ENCODE results near the gene NR3C2. TPM values are rescaled to one million over a fixed set of nuclear protein-coding genes. Genes with fewer than 3 reads are reported as not detected.

NR3C2 gene
- total and polyA plus RNA-seq, 12 donors: 2.2 to 28.6 (median 23.3) TPM

DNA sequence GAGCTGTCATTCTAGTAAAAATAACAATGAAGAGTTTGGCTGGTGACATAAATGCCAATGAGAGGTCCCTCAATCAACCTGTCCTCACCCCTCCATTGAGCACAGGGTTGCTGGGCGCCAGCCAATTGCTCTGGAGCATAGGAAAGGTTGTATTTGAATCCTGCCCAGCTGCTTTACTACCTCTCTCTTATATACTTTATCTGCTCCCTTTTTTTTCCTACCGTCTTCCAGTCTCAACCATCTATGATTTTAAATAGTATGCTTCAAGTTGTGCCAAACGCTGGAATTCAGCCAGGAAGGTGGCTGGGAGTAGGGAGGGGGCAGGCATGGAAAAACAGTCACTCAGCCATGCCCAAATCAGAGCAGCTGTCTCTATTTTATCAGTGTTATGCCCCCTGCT, 153.8 kb downstream of the NR3C2 start:
- WGBS, 2 donors: 26 to 35% methylated on average over 3 of the region's 3 CpGs
- H3K27me3 ChIP-seq: no peaks in the 10 kb centered on the region
- H3K4me3 ChIP-seq: no peak overlapping the region
- no peaks in the 10 kb centered on the region for H3K36me3 ChIP-seq
- peaks cover 0 to 65% (median 46%) of the 10 kb centered on the region in 9 donors for H3K4me1 ChIP-seq
- peak overlapping the region in 1 of 10 donors; percentile 32 for H3K27ac ChIP-seq
- no peaks in the 10 kb centered on the region for H3K9me3 ChIP-seq
- intact Hi-C loops (cut with DNase I): loop anchor here in 5 of 10 donors (5.0 to 10.0 kb wide), 3 partner anchors 154 to 746 kb away; partner anchors contain the start of gene NR3C2 (in 5 of the 5)
- peak; percentile 38 to 60 for DNase-seq
- TF ChIP-seq, protein P1, sequence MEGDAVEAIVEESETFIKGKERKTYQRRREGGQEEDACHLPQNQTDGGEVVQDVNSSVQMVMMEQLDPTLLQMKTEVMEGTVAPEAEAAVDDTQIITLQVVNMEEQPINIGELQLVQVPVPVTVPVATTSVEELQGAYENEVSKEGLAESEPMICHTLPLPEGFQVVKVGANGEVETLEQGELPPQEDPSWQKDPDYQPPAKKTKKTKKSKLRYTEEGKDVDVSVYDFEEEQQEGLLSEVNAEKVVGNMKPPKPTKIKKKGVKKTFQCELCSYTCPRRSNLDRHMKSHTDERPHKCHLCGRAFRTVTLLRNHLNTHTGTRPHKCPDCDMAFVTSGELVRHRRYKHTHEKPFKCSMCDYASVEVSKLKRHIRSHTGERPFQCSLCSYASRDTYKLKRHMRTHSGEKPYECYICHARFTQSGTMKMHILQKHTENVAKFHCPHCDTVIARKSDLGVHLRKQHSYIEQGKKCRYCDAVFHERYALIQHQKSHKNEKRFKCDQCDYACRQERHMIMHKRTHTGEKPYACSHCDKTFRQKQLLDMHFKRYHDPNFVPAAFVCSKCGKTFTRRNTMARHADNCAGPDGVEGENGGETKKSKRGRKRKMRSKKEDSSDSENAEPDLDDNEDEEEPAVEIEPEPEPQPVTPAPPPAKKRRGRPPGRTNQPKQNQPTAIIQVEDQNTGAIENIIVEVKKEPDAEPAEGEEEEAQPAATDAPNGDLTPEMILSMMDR (IDR thresholded peaks at IDR 0.05): no peak
- ATAC-seq: peak in 7 of 8 donors; percentile 36 to 90 (median 66)

DNA sequence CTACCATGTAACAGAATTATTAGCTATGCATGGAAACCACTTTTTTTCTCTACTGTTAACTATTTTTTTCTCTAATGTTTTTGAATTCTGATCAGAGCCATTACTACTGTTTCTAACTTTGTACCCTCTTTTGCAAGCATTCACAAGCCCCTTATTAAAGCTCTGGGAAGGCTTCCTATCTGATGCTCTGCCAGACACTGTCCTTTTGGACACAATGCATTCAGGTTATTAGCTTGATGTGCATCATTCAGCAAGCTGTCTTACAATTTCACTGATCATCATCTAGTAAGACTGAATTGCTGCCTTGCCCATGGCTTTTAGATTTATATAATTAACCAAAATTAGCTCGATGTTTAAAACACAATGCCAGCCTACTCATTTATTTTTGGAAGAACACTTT, 155.1 kb downstream of the NR3C2 start:
- Histone ChIP-seq H3K4me1 (peaks cover 0 to 79% (median 55%) of the 10 kb centered on the region in 9 donors), H3K27me3 (no peaks in the 10 kb centered on the region), H3K27ac (no peak overlapping the region), H3K9me3 (no peaks in the 10 kb centered on the region), H3K36me3 (no peaks in the 10 kb centered on the region), H3K4me3 (no peak overlapping the region)
- ATAC-seq (no peak), DNase-seq (no peak)
- WGBS, 2 donors: 39 to 47% methylated on average over 1 of the region's 1 CpG
- intact Hi-C loops (cut with DNase I): loop anchor here in 5 of 10 donors (5.0 to 10.0 kb wide), 3 partner anchors 155 to 748 kb away; partner anchors contain the start of gene NR3C2 (in 5 of the 5)
- TF ChIP-seq, protein P1 (IDR thresholded peaks at IDR 0.05): no peak

DNA sequence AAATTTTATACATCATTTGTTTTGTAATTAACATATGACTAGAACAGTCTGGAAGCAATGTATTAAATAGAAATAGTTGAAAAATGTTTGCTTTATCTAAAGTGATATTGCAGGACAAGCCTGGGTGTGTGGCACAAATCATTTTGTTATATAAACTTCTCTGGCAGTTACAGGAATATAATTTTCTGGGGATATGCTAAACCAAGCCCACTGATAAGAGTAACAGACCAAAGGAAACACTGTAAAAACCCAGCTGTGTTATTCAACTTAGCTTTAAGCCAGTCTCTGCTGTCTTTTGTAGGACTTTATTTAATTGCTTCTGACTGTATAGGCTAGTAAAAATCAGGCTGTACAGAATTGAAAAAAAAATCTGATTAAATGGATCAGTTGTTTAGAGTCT, 156.2 kb downstream of the NR3C2 start:
- no peak for DNase-seq
- Histone ChIP-seq H3K27ac (peak overlapping the region in 2 of 10 donors; percentile 8 to 9), H3K27me3 (no peaks in the 10 kb centered on the region), H3K4me1 (peaks cover 0 to 82% (median 55%) of the 10 kb centered on the region in 9 donors), H3K9me3 (no peaks in the 10 kb centered on the region), H3K4me3 (no peak overlapping the region), H3K36me3 (no peaks in the 10 kb centered on the region)
- intact Hi-C loops (cut with DNase I): loop anchor here in 5 of 10 donors (5.0 to 10.0 kb wide), 3 partner anchors 156 to 749 kb away; partner anchors contain the start of gene NR3C2 (in 5 of the 5)
- TF ChIP-seq, protein P1 (IDR thresholded peaks at IDR 0.05): no peak
- no peak for ATAC-seq

DNA sequence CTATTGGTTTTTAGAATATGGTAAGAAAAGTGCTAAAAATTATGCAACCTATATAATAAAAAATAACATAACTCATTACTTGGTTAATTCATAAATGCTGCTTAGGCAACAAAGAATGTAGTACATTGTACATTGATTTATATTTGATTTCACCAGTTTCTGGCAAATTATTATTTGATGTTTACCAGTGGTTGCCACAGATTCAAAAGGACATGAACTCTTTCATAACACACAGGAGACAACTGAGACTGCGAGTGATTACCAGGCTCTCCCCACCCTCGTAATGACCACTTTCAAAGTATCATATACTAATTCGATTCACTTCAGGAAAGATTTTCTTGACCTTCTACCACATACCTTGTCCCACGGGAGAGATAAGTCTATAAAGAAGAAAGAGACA, 158.5 kb downstream of the NR3C2 start:
- Histone ChIP-seq H3K9me3 (no peaks in the 10 kb centered on the region), H3K27me3 (no peaks in the 10 kb centered on the region), H3K4me1 (peaks cover 0 to 70% (median 48%) of the 10 kb centered on the region in 9 donors), H3K4me3 (no peak overlapping the region), H3K36me3 (no peaks in the 10 kb centered on the region), H3K27ac (peak overlapping the region in 3 of 10 donors; percentile 22 to 41 (median 33))
- ATAC-seq: peak in 2 of 8 donors; percentile 27 to 36
- DNase-seq: no peak
- TF ChIP-seq, protein P1 (IDR thresholded peaks at IDR 0.05): no peak
- 62 to 69% methylated on average over 4 of the region's 4 CpGs for WGBS, 2 donors
- intact Hi-C loops (cut with DNase I): loop anchor here in 2 of 10 donors (10.0 kb wide), 2 partner anchors 161 to 751 kb away; partner anchors contain the start of gene NR3C2 (in 2 of the 2)

Measured in heart right ventricle (tissue), 16 donors.